SU-DHL-6 (cell line): ENCODE data around the gene RPS6KC1.

Experiments
- CTCF ChIP-seq: fragments of 200-600 bp; sonication (generic); IDR thresholded peaks from one replicate; pipeline ENCODE4 v1.5.1; 2017; ENCODE audit warnings: antibody characterized with exemption, mild to moderate bottlenecking, low read length, moderate library complexity; ENCODE audit not compliant: insufficient read depth, poor library complexity, severe bottlenecking
- EZH2phosphoT487 ChIP-seq: fragments of 200-600 bp; sonication (generic), shearing (Covaris generic); conservative IDR thresholded peaks from 2 replicates; pipeline ENCODE4 v1.6.1; 2018; ENCODE audit warnings: mild to moderate bottlenecking, antibody characterized with exemption, low read length, moderate library complexity, mixed read lengths

GRCh38 chr1:213104604-213105003 lies 53.6 kb downstream of the RPS6KC1 start:
- no peak for TF ChIP-seq CTCF
- TF ChIP-seq EZH2phosphoT487 = no peak
